ENCODE data around the gene PDHX. TPM values are rescaled to one million over a fixed set of nuclear protein-coding genes. Genes with fewer than 3 reads are reported as not detected.
A peak's percentile ranks its signal among the peaks of the same experiment; 100 is the strongest.

Gene PDHX
- total RNA-seq (2012; rRNA removed) (26.7 and 37.2 TPM in 2 replicates), polyA plus RNA-seq (2012; rRNA removed) (18.6 and 19.8 TPM in 2 replicates), Bru-seq, nascent RNA (percentile 90 among the genes with signal in this experiment), BruChase-seq, experiment 1, labeled RNA remaining after a 6-hour chase (percentile 70 among the genes with signal in this experiment), BruChase-seq, experiment 2, labeled RNA remaining after a 2-hour chase (percentile 79 among the genes with signal in this experiment)
- polyA plus RNA-seq (2012; cell fraction: cytosol; rRNA removed) = 6.4 and 6.9 TPM in 2 replicates
- polyA plus RNA-seq (2012; cell fraction: nucleus; rRNA removed; ENCODE audit: low replicate concordance) = 5.5 and 20.4 TPM in 2 replicates
- long read RNA-seq, transcript PDHX-201 (11 exons, 2,389 nt) = major isoform, 71 of 96 reads
- long read RNA-seq, partial matches to known transcripts = 10 of 96 reads
- long read RNA-seq, other reads (novel, unspliced or antisense) = 11 of 96 reads

DNA sequence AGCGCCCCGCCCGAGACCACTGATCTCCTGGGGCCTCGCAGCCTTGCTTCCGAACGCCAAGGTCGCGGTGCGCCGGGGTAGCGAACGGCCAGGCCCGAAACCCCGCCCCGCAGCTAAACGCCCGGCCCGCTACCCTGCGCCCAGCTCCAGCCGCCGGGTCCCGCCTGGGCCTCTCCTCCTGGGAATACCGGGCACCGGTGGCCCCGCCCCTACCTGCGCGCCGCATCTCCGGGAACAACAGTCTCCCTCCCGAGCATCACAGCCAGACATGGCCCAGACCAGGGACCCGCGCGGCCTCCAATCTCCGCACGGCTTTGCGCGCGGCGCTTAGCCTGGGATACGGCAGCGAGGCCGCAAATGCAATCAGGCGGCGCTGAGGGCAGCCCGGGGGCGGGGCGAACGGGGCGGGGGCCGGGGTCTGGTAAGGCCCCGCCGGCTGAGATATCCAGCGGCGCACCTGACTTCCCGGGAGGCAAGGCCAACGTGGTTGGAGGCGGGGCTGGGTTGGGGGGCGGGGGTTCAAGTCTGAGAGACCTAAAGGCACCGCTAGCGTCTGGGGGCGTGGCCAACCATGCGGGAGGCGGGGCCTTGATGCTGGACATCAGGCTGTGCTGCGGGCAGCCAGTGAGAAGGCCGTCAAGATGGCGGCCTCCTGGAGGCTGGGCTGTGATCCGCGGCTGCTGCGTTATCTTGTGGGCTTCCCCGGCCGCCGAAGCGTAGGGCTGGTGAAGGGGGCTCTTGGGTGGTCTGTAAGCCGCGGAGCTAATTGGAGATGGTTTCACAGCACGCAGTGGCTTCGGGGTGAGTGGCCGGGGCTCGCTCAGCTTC lies at the start of gene PDHX, which contains the start of gene APIP:
PDHX (plus strand) TSS at position 604 of the 828 bp plus-strand sequence; CDS start at position 642, 38 bp downstream.
APIP (minus strand) TSS at position 365 of the 828 bp plus-strand sequence; CDS start at position 270, 95 bp downstream.
- H3K4me3 ChIP-seq (ENCODE audit: insufficient read depth, low read depth, low read length) = peak within 1 kb of the TSS; percentile 94
- no TSS peak for BruUV-seq (replicated peaks)

More for the DNA sequence above, at the start of gene PDHX, which contains the start of gene APIP:
- Histone ChIP-seq H3K56ac (ENCODE audit: extremely low read depth, insufficient read depth, low read length) (peak within 1 kb of the TSS; percentile 90), H3K9me1 (ENCODE audit: insufficient read depth, low read length) (no peaks in the 10 kb centered on the region; the same call in 1 of the 2 replicates), H3K23ac (ENCODE audit: low read depth, low read length) (peak within 1 kb of the TSS; percentile 87), H2AK5ac (ENCODE audit: low read depth, low read length) (peak within 1 kb of the TSS; percentile 87), H2AFZ (replicated peaks; ENCODE audit: low read length, poor library complexity) (peak within 1 kb of the TSS; percentile 99), H4K5ac (ENCODE audit: low read depth, low read length) (peak within 1 kb of the TSS; percentile 93), H2BK5ac (ENCODE audit: low read depth, low read length, poor library complexity, severe bottlenecking) (peak within 1 kb of the TSS; percentile 90), H3K4ac (ENCODE audit: low read depth, low read length) (peak within 1 kb of the TSS; percentile 97), H3K4me2 (ENCODE audit: low read depth, low read length) (peak within 1 kb of the TSS; percentile 92), H3K27me3 (ENCODE audit: control insufficient read depth, insufficient read depth, low read length) (no peaks in the 10 kb centered on the region), H2BK20ac (ENCODE audit: low read depth, low read length) (no peak within 1 kb of the TSS; the same call in 1 of the 2 replicates), H3K79me1 (ENCODE audit: low read depth in 1 of 2, low read length in 2 of 2) (peaks cover 23 to 77% of the 10 kb centered on the region in 2 experiments), H3K4me1 (ENCODE audit: control insufficient read depth, insufficient read depth, low read length) (peaks cover 7% of the 10 kb centered on the region; the same call in 1 of the 2 replicates), H4K91ac (ENCODE audit: insufficient read depth, low read depth, low read length) (peak within 1 kb of the TSS; percentile 91), H3K27ac (ENCODE audit: insufficient read depth, low read length) (peak within 1 kb of the TSS; percentile 94), H3K36me3 (ENCODE audit: control insufficient read depth, insufficient read depth, low read length) (no peaks in the 10 kb centered on the region), H3K9ac (ENCODE audit: low read depth, low read length) (peak within 1 kb of the TSS; percentile 95), H4K8ac (ENCODE audit: low read depth in 2 of 2, low read length in 2 of 2) (peak within 1 kb of the TSS; percentile 66 to 96), H3K14ac (replicated peaks; ENCODE audit: low read depth, low read length) (peak within 1 kb of the TSS; percentile 99), H2BK15ac (ENCODE audit: low read depth, low read length) (peak within 1 kb of the TSS; percentile 29; the same call in 2 of the 3 replicates), H2BK120ac (ENCODE audit: low read depth, low read length) (peak within 1 kb of the TSS; percentile 94), H2AK9ac (replicated peaks; ENCODE audit: low read depth, low read length, poor library complexity) (peak within 1 kb of the TSS; percentile 97), H3K9me3 (ENCODE audit: control insufficient read depth, insufficient read depth, low read length) (no peaks in the 10 kb centered on the region), H4K20me1 (ENCODE audit: insufficient read depth, low read length) (no peaks in the 10 kb centered on the region), H3K18ac (ENCODE audit: low read depth, low read length) (peak within 1 kb of the TSS; percentile 85)
- ATAC-seq (ENCODE audit: low read depth) = peak; percentile 93
- intact Hi-C loops (cut with micrococcal nuclease) (no loop called here), dilution Hi-C loops (cut with HindIII; ENCODE audit: low sequenced_read_pairs, unreplicated experiment) (no loop called here), in situ Hi-C loops (cut with MboI; ENCODE audit: low sequenced_read_pairs) (no loop called here)
- peak; percentile 99 for DNase-seq
- ChIA-PET CTCF (no interaction called here), POLR2A (ENCODE audit: unreplicated experiment) (interaction anchor here (0.5 to 1.3 kb wide), 4 partner anchors 11 to 562 kb away, joined by 3 to 4 read pairs (median 3); no protein-coding TSS in a partner anchor)
- 0% methylated on average over 17 of the region's 79 CpGs; no CpG with 5 or more reads in 1 of the 2 experiments for WGBS, 2 experiments (ENCODE audit: extremely low coverage in 2 of 2, insufficient read length in 1 of 2)
- TF ChIP-seq CTCF (conservative IDR thresholded peaks at IDR 0.05; ENCODE audit: low read depth, low read length) = no peak
- TF ChIP-seq, protein P1, sequence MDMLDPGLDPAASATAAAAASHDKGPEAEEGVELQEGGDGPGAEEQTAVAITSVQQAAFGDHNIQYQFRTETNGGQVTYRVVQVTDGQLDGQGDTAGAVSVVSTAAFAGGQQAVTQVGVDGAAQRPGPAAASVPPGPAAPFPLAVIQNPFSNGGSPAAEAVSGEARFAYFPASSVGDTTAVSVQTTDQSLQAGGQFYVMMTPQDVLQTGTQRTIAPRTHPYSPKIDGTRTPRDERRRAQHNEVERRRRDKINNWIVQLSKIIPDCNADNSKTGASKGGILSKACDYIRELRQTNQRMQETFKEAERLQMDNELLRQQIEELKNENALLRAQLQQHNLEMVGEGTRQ (IDR thresholded peaks at IDR 0.05; ENCODE audit: low read depth, low read length) = peak; percentile 43
- TF ChIP-seq RCOR1 (IDR thresholded peaks at IDR 0.05; ENCODE audit: insufficient replicate concordance, low read length) = no peak
- TF ChIP-seq MAFK (IDR thresholded peaks at IDR 0.05; ENCODE audit: low read depth, low read length) = no peak
- TF ChIP-seq MXI1 (IDR thresholded peaks at IDR 0.05; ENCODE audit: borderline replicate concordance, low read depth, low read length) = peak; percentile 74; the same call in 1 of the 2 replicates
- TF ChIP-seq POLR2A (IDR thresholded peaks at IDR 0.05; ENCODE audit: low read depth, low read length) = peak; percentile 98
- TF ChIP-seq MAZ (IDR thresholded peaks at IDR 0.05; ENCODE audit: borderline replicate concordance, low read depth, low read length) = peak; percentile 87; the same call in 1 of the 2 replicates
- no peak for TF ChIP-seq RAD21 (IDR thresholded peaks at IDR 0.05; ENCODE audit: low read length)
